GM21737 (cell line): ENCODE measurements around the gene EGF.

Source experiments
- ATAC-seq: cut with Tn5 transposase; IDR thresholded peaks from one replicate; pipeline ENCODE4 v1.9.1; 2021; ENCODE audit warnings: mild to moderate bottlenecking, moderate library complexity; ENCODE audit not compliant: unreplicated experiment

The EGF gene

DNA sequence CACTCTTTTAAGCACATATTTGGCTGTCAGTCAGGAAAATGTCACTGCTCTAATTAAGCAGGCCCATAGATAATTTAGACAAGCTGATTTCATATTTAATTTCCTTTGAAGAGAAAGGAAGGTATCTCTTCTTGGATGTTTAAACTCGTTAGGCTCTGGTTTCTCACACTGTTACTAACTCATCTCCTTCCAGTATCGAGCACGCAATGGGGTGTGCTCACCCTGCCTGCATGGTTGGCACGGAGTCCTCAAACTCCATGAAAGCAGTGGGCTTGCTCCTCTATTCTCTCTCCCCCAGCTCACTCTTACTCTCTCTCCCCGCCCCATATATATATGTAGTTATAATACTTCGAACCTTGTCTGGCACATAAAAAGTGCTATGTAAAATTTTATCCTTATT, 76.9 kb downstream of the EGF start:
- no peak for ATAC-seq

DNA sequence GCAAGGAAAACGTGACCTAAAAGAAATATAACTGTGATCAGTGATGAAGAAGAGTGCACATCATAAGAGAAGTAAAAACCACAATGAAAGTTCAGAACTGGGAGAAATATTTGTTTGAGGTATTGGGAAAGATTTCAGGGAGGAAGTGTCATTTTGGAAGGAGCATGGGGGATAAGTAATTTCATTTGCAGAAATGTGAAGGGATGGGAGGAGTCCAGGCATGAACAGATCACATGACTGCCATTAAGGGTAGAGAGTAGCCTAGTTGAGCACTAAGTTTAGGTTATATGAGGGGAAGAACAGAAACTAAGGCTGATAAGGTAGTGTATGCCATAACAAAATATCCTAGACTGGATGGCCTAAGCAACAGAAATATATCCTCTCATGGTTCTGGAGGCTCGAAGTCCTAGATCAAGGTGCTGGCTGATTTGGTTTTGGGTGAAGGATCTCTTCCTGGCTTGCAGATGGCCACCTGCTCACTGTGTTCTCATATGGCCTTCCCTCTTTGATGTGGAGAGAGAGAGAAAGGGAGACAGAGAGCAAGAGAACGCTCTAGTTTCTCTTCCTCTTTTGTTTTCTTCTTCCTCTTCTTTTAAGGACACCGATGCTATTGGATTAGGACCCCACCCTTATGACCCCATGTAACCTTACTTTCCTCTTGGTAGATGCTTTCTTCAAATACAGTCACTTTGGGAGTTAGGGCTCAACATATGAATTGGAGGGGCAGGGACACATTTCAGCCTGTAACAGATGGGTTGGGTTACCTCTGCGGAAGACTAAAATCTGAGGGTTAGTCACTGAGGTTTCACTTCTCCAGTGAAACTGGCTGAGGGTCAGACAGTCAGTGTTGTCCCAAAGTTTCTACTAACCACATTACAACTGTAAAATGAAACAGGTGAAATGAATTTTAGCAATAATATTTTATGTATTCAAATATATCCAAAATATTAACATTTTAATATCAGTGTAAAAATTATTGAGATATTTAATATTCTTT, 77.9 kb downstream of the EGF start:
- ATAC-seq, result peak; percentile 76

DNA sequence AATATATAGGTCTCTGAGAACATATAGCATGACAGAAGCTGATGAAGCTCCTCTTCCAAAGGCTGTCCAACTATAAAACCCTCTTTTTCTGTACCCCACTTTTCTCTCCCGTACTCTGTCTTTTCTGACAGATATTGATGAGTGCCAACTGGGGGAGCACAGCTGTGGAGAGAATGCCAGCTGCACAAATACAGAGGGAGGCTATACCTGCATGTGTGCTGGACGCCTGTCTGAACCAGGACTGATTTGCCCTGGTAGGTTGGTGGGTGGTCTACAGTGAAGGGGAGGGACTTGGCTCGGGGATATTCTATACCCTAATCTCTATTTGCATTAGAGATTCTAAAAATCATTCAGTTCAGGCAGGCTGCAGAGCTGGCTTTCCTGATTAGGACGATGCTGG, 80.4 kb downstream of the EGF start:
- ATAC-seq, result no peak

DNA sequence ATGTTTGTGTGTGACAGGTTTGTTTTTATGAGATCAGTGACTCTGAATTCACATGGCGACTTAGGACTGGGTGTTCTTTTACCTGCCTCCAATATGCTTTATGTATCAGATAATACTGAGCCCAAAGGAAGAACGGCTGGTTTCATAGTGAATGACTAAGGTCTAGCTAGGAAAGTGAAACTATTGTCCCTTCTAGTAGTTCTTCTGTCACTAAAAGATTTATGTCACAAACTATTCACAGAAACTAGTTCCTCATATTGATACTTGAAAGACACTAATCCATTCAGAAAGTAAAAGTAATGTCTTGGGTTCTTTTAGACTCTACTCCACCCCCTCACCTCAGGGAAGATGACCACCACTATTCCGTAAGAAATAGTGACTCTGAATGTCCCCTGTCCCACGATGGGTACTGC, 81.7 kb downstream of the EGF start:
- peak; percentile 58 for ATAC-seq

DNA sequence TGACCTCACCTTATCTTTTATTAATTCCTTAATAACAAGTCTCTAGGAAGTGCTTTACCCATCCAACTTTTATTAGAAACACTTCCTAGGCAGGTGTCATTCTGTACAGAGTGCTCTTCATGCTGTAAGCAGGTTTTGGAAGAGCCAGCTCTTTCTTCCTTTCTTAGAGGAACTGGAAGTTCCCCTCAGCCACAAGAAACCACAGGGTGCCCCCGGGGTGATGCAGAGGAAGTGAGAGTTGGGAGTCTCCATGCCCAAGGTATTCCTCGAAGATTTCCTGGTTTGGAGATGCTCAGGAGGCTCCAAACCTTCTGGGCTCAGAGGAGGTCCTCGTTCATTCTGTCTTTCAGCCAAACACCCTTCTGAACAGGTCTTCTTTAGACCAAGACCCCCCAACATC, 83.8 kb downstream of the EGF start:
- no peak for ATAC-seq

DNA sequence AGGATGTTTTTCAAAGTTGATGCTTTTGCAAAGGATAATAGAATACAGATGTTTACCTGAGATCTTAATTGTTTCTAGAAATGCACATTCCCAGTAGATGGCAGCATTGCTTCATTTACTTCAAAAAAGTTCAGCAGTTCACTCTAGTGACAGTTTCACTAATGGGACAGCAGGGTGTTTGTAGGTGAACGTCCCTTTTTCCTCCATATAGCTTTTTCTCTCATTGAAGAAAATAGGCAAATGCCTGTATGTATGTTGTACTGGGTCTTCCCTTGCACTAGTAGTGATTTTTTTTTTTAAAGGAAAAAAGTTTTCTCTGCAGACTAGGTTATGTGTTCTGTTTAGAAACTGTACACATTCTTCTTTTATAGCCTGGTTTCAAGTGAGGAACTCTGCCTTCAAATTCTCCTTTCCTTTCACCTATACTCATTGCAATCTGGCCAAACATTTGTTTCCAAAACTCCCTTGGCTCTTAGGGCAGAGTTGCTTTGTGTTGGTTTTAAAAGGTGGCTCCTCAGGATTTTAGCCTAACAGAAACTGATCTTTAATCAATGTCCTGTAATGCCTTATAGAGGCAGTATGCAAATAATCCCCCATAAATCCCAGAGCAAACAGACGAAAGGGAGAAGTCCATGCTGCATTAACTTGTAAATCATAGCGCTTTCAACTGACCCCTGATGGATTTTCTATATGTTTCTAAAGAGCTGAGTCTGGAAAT, 86.3 kb downstream of the EGF start:
- no peak for ATAC-seq

DNA sequence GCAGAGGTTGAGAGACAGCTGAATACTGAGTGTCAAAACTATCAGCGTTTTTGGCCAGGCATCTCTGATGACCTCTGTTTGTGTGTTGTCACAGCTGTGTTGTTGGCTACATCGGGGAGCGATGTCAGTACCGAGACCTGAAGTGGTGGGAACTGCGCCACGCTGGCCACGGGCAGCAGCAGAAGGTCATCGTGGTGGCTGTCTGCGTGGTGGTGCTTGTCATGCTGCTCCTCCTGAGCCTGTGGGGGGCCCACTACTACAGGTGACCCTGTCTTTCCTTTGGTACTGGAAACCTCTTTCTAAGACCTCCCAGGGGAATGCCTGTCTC, 86.9 kb downstream of the EGF start:
- no peak for ATAC-seq

DNA sequence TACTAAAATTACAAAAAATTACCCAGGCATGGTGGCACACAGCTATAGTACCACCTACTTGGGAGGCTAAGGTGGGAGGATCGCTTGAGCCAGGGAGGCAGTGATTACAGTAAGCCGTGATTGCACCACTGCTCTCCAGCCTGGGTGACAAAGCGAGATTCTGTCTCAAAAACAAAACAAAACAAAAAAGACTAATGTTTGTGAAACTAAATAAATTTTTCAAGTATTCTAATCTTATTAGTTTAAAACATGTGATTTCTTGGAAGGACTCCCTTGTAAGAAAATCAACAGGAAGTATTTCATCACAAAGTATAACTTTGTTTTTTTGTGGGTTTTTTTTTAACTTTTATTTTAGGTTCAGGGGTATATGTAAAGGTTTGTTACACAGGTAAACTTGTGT, 89.6 kb downstream of the EGF start:
- no peak for ATAC-seq

DNA sequence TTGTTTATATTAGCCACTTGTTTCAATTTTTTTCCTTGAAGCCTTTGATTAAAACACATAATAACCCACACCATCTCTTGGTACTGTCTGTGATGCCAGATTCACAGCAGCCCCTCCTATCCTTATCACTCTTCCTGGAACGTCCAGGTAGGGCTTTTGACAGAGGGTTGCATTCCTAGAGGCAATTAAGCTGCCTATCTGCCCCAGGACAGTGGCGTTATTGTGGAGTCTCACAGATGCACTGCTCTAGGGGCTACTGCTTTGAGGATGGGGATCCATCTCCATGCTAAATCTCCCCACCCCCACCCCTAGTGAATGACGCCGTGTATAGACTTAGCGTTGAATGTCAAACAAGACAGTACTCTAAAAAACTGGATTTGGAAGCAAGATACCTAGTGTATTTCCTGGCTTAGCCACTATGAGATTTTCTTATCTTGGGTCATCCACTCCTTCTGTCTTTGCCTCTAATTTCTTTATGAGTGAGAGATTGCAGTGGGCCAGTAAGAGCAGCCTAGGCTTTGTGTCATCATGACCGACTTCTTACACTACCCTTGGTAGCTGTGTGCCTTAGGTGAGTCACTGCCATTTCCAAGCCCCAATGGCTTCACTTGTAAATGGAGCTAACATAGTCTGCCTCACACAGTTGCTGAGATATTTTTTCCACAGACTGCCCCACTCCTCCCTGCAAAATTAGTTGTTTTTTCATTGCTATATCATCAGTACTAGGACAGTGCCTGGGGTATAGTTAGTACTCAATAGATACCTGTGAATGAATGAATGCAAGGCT, 90.9 kb downstream of the EGF start:
- ATAC-seq, result no peak

DNA sequence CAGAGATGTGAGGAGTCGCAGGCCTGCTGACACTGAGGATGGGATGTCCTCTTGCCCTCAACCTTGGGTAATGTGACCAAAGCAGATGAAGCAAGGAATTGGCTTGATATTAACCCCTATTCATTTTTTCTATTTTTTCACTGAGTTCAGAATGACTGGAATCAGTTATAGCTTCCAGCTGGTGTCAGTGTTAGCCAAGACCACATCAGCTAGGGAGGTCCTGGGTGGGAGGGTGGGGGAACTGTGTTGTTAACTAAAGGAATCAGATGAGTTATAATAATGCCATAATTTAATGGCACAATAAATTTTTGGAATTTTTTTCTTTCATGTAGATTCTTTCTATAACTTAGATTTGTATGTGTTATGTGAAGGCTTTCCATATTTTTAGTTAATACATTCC, 91.9 kb downstream of the EGF start:
- ATAC-seq, result no peak

DNA sequence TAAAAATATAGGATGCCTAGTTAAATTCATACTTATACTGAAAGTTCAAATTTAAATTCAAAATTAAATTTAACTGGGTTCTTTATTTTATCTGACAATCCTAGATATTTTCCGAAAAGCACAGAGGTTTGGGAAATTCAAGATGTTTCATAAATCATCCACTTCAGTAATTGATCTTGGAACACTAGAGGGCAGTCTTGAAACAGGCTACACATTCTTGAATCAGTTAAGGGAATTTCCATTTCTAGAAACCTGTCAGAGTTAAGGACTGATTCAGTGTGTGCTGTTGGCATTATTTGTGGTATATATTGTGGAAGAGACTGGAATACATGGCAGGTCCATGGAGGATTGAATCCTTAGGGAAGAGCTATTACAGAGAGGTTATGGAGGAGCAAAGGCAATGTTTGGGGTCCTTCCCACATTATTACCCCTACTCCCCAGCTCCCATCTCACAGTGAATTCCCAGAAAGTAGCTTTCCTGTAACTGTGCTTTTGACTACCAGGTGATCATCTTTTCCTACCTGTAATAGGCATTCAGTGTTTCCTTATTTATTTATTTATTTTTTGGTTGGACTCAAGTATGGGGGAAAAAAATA, 92.9 kb downstream of the EGF start:
- peak; percentile 65 for ATAC-seq

DNA sequence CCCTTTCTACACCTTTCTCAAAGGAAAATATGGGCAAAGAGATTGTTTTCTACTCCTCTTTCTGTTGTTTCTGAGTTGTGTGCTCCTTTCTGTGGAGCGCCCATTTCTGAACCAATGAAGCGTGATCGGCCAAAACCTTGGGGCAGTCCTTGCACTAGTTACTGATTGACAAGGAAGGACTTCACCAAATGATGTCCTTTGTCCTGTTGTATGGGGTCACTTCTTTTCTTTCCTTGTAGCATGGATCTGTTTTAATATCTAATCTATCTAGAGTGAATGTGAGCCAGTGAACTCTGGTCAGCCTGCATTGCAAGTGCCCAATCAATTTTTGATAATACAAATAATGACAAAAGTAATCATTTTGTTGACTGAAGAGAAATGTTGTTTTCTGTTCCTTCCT, 94.5 kb downstream of the EGF start:
- ATAC-seq, result no peak

DNA sequence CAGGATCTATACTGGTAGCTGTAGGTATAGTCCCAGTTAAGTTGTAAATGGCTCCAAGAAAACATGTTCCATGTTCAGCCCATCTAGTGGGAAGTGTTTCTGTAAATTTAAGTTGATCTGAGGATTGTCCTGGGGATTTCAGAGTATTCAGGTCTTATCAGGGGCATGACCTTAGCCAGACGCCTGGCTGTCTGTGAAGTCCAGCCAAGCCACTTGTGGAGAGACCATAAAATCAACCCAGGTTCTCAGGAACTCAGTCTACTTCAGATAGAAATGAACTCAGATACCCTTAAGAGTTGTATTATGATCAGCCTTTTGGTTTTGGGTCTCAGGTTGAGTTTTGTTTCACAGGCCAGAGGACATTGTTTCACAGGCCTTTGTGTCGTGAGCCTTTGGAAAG, 95.9 kb downstream of the EGF start:
- ATAC-seq, result no peak

DNA sequence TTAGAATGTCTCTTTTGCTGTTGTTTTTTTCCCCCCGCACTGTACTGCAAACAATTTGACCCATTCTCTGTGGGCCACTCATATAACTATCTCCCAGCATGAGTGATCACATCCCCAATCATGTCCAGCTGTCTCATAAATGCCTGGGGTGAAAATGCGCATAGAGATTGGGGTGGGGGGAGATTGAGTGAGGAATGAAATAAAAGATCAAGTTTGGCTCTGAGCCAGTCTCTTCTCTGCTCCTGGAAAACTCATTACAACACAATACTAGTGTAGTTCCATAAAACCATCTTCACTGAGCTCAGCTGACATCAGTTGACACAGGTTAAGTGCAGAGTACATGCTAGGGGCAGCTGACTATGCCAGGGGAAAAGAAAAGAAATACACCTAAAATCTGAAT, 96.9 kb downstream of the EGF start:
- no peak for ATAC-seq

DNA sequence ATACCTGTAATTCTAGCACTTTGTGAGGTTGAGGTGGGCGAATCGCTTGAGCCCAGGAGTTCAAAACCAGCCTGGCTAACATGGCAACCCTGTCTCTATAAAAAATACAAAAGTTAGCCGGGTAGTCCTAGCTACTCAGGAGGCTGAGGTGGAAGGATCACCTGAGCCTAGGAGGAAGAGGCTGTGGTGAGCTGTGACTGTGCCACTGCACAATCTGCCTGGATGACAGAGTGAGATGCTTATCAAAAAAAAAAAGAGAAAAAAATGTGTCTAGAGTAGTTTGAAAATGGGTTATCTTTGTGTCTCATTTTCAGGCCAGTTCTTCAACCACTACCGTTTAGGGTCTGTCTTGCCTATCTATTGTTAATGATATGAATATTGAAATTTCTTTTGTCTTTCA, 98.1 kb downstream of the EGF start:
- no peak for ATAC-seq

DNA sequence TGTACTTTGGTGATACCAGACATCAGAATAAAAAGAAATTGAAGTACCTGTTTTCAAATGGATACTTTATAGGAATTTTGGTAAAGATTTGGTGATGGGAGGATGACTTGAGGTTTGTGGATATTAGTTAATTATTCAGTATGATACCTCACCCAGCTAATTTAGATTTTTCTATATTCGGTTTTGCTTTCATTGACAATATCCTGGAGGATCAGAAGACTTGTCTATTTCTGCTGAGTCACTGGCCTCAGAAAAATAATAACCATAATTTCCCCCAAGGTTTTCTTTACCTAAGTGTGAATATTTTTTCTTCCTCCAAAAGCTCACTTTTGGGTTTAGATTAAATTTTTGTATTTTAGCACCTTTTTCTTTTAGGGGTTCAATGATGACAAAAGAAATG, 100.2 kb downstream of the EGF start:
- no peak for ATAC-seq

DNA sequence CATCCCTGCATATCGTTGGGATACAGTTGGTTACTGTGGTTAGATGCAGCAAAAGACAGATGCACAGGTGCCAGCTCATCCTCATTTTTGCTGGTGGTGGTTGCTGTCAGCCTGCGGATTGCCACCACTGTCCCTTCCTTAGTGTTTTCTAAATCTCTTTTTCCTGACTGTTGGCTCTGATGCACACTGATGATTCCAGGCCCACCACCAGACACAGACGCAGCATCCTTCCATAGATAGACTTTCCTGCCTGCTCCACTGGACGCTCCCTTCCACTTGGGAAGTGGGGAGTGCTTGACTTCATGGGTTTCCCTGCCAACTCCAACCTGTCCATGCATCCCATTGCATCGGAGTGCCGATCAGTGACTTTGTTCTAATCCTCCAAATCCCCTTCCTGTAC, 101.5 kb downstream of the EGF start:
- ATAC-seq, result no peak

DNA sequence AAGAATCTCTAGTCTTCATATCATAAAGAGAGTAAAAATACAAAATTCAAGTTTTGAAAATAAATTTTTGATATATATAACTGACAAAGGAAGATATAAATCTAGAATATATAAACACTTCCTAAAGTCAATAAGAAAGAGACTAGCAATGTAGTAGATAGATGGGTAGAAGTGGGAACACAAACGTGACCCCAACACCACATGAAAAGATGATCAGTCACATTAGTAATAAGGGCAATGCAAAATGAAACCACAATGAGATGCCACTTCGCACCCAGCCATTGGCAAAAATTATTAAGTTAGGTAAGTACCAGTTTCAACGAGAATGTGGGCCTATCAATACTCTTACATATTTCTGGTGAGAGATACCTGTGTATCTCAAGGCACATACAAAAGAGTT, 106.5 kb downstream of the EGF start:
- ATAC-seq, result no peak

DNA sequence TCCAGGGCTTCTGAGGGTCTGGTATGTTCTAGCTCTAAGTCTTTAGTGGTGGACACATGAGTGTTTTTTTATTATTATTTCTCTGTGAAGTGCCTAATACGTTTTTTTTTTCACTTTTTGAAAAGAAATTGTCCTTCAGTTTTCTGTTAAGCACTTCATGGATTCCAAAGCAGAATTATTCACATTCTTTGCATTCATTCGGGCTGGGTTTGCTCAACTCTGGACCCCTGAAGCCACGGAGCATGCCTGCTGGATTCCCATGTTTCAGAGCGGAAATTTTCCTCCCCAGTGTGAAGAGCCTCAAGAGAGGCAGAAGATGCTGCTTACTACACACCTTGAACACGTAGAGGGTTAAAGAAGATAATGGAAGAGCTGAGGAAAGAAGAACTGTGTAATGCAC, 107.5 kb downstream of the EGF start:
- no peak for ATAC-seq

DNA sequence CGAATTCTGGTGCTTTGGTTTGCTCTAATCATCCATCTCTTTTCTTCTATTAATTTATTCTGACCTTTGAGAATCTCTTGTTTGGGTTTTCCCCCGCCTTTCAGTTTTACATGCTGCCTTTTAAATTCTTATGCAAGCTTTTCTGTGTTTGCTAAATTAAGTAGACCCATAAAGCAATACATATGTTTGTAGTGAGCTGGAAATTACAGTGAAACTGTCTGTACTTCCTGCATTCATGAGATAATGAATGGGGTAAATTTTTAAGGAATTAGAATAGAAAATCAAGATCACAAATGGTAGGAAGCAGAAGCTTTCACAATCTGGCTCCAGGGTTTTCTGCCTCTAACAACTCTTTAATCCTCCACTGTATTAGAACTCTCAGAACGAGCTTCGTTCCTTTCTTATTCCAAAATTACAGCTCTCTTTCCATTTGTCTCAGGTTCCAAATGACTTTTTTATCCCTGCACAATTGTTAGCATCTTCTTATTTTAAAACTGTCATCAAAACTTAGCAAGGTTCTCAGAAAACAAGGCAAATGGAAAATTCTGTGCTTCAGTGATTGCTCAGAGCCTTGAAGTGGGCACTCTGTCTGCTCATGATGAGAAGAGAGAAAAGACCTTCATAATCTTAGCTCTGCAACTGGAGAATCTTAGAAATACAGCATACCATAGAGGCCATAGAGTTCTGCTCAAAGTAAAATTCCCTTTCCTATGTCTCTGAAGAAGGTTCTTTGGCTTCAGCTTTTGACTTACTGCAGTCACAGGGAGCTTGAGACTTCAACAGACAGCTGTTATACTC, 108.2 kb downstream of the EGF start:
- no peak for ATAC-seq
